H9 (cell line): ENCODE results near the gene COA7. TPM values are rescaled to one million over a fixed set of nuclear protein-coding genes. Genes with fewer than 3 reads are reported as not detected.

Source experiments
- DNase-seq: peaks from one replicate; pipeline ENCODE4 v3.0.0-alpha.2; 2017
- H2AFZ ChIP-seq: one replicate; pipeline ENCODE4 v1.6.1; 2013; ENCODE audit warnings: mild to moderate bottlenecking, low read length, control low read depth, moderate library complexity
- H2AK5ac ChIP-seq: 2 replicates; pipeline ENCODE4 v1.6.1; 2013; ENCODE audit warnings: low read length, control low read depth, mixed read lengths; ENCODE audit not compliant: insufficient read length
- H2BK120ac ChIP-seq: one replicate; pipeline ENCODE4 v1.6.1; 2013; ENCODE audit warnings: low read depth, mild to moderate bottlenecking, low read length, control low read depth, inconsistent platforms; ENCODE audit not compliant: poor library complexity, severe bottlenecking
- H2BK12ac ChIP-seq: 2 replicates; pipeline ENCODE4 v1.6.1; 2013; ENCODE audit warnings: low read length, control low read depth, mixed read lengths, low read depth; ENCODE audit not compliant: insufficient read length
- H2BK15ac ChIP-seq: 2 replicates; pipeline ENCODE4 v1.6.1; 2013; ENCODE audit warnings: low read depth, low read length, control low read depth
- H2BK20ac ChIP-seq: one replicate; pipeline ENCODE4 v1.6.1; 2013; ENCODE audit warnings: low read depth, mild to moderate bottlenecking, low read length, control low read depth, inconsistent platforms; ENCODE audit not compliant: poor library complexity, severe bottlenecking
- H2BK5ac ChIP-seq: 2 replicates; pipeline ENCODE4 v1.6.1; 2013; ENCODE audit warnings: low read length, control low read depth, mixed read lengths; ENCODE audit not compliant: insufficient read length
- H3K14ac ChIP-seq: 2 replicates; pipeline ENCODE4 v1.6.1; 2013; ENCODE audit warnings: low read length, control low read depth; ENCODE audit not compliant: insufficient read depth
- H3K18ac ChIP-seq: 2 replicates; pipeline ENCODE4 v1.6.1; 2013; ENCODE audit warnings: low read depth, mild to moderate bottlenecking, mixed read lengths, low read length, control low read depth; ENCODE audit not compliant: insufficient read length
- H3K23ac ChIP-seq: 2 replicates; pipeline ENCODE4 v1.6.1; 2013; ENCODE audit warnings: low read length, control low read depth, mixed read lengths, low read depth; ENCODE audit not compliant: insufficient read length
- H3K23me2 ChIP-seq: 2 replicates; pipeline ENCODE4 v1.6.1; 2013; ENCODE audit warnings: low read depth, mild to moderate bottlenecking, mixed read lengths, low read length, control low read depth; ENCODE audit not compliant: insufficient read length, poor library complexity, severe bottlenecking
- H3K27ac ChIP-seq: 2 replicates; pipeline ENCODE4 v1.5.1; 2013; ENCODE audit warnings: low read length, control low read depth, mixed read lengths, low read depth; ENCODE audit not compliant: insufficient read length
- H3K27me3 ChIP-seq: 2 replicates; pipeline ENCODE4 v1.6.1; 2013; ENCODE audit warnings: low read length, control low read depth, inconsistent platforms; ENCODE audit not compliant: insufficient read depth
- H3K4ac ChIP-seq: 2 replicates; pipeline ENCODE4 v1.6.1; 2013; ENCODE audit warnings: low read depth, mild to moderate bottlenecking, control low read depth, inconsistent platforms, low read length, moderate library complexity
- H3K4me1 ChIP-seq: 2 replicates; pipeline ENCODE4 v1.6.1; 2013; ENCODE audit warnings: low read length, control low read depth, inconsistent platforms; ENCODE audit not compliant: insufficient read depth
- H3K4me2 ChIP-seq: 2 replicates; pipeline ENCODE4 v1.6.1; 2013; ENCODE audit warnings: low read length, control low read depth, mixed read lengths; ENCODE audit not compliant: insufficient read length, insufficient read depth
- H3K56ac ChIP-seq: 2 replicates; pipeline ENCODE4 v1.6.1; 2013; ENCODE audit warnings: low read depth, mild to moderate bottlenecking, mixed read lengths, low read length, control low read depth; ENCODE audit not compliant: insufficient read length
- H3K79me1 ChIP-seq: 2 replicates; pipeline ENCODE4 v1.6.1; 2013; ENCODE audit warnings: low read depth, mild to moderate bottlenecking, moderate library complexity, low read length, control low read depth, inconsistent platforms; ENCODE audit not compliant: insufficient read depth, poor library complexity, severe bottlenecking
- H3K79me2 ChIP-seq: 2 replicates; pipeline ENCODE4 v1.6.1; 2013; ENCODE audit warnings: low read length, control low read depth, inconsistent platforms; ENCODE audit not compliant: insufficient read depth
- H3K9ac ChIP-seq: 2 replicates; pipeline ENCODE4 v1.6.1; 2013; ENCODE audit warnings: low read length, control low read depth, mixed read lengths; ENCODE audit not compliant: insufficient read length; ENCODE audit errors: extremely low read depth
- H3K9me3 ChIP-seq: one replicate; pipeline ENCODE4 v1.6.1; 2013; ENCODE audit warnings: low read depth, low read length, inconsistent platforms; ENCODE audit not compliant: control insufficient read depth
- H3T11ph ChIP-seq: one replicate; pipeline ENCODE4 v1.6.1; 2013; ENCODE audit warnings: mild to moderate bottlenecking, low read length, control low read depth, inconsistent platforms
- H4K20me1 ChIP-seq: one replicate; pipeline ENCODE4 v1.6.1; 2013; ENCODE audit not compliant: control insufficient read depth, insufficient read length, insufficient read depth
- H4K5ac ChIP-seq: 2 replicates; pipeline ENCODE4 v1.6.1; 2013; ENCODE audit warnings: low read depth, mild to moderate bottlenecking, mixed read lengths, low read length, control low read depth; ENCODE audit not compliant: insufficient read length
- H4K8ac ChIP-seq: replicated peaks from 2 replicates; pipeline ENCODE4 v1.6.1; 2013; ENCODE audit warnings: low read length, control low read depth, mixed read lengths, low read depth; ENCODE audit not compliant: insufficient read length
- H4K91ac ChIP-seq: 2 replicates; pipeline ENCODE4 v1.6.1; 2013; ENCODE audit warnings: low read depth, mild to moderate bottlenecking, moderate library complexity, mixed read lengths, low read length, control low read depth; ENCODE audit not compliant: insufficient read length
- H3K27ac Mint-ChIP-seq, 3 experiments: 2 replicates in 2 of 3; 3 replicates in 1 of 3; pipeline ENCODE4 v1.8.0; 2020 to 2021; ENCODE audit warnings: mixed read lengths in 3 of 3, mild to moderate bottlenecking in 1 of 3, moderate library complexity in 1 of 3
- H3K27me3 Mint-ChIP-seq: 2 replicates; pipeline ENCODE4 v1.8.0; 2021; ENCODE audit warnings: low read depth, mild to moderate bottlenecking, moderate library complexity, mixed read lengths
- H3K36me3 Mint-ChIP-seq, 3 experiments: 2 replicates in 2 of 3; 3 replicates in 1 of 3; pipeline ENCODE4 v1.8.0; 2020 to 2021; ENCODE audit warnings: low read depth in 3 of 3, mixed read lengths in 3 of 3; ENCODE audit not compliant: insufficient read depth in 1 of 3
- H3K4me1 Mint-ChIP-seq, 2 experiments: 2 replicates each; pipeline ENCODE4 v1.8.0; 2020; ENCODE audit warnings: mixed read lengths in 2 of 2
- H3K4me3 Mint-ChIP-seq, 2 experiments: 2 replicates in 1 of 2; 3 replicates in 1 of 2; pipeline ENCODE4 v1.8.0; 2020 to 2021; ENCODE audit warnings: mild to moderate bottlenecking in 2 of 2, mixed read lengths in 2 of 2, moderate library complexity in 1 of 2
- H3K9me3 Mint-ChIP-seq, 2 experiments: 2 replicates in 1 of 2; 3 replicates in 1 of 2; pipeline ENCODE4 v1.8.0; 2020; ENCODE audit warnings: mild to moderate bottlenecking in 2 of 2, mixed read lengths in 2 of 2, moderate library complexity in 1 of 2
- WGBS: extraction: QIAGEN DNeasy Blood & Tissue Kit; methylation state at CpG from one replicate; pipeline ENCODE4 v1.1.7; 2013; ENCODE audit warnings: missing lambda C conversion rate, low lambda C conversion rate, mixed read lengths; ENCODE audit not compliant: insufficient read length; ENCODE audit errors: extremely low coverage; 5-methylcytosine and 5-hydroxymethylcytosine counted together
- total RNA-seq: library from RNA; stranded (reverse); gene quantifications from 2 replicates; pipeline ENCODE4 v1.2.1, GENCODE V29; 2021
- TF ChIP-seq, protein P1 (sequence below): fragments of 200-600 bp; sonication (generic); conservative IDR thresholded peaks from 3 replicates; pipeline ENCODE4 v1.8.0; 2021; ENCODE audit warnings: antibody characterized with exemption, mild to moderate bottlenecking

COA7 gene
- total RNA-seq, 1 experiment from 2014 or later: 69.1 TPM

DNA sequence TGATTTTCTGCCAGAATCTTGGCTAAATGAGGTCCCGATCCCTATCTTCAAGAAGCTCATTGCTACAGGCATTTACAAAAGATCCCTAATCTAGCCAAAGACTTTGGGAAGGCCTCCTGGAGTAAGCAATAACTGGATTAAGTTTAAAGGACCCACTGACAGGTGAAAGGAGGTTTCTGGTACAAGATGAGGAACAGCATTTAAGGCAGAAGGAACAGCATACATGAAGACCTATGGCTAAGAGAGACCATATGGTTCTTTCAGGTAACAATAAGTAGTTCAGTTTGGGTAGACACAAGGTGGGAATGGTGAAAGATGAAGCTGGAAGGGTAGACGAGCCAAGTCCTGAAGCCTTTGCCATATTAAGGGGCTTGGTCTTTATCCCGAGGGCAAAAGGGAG lies 37.3 kb downstream of the COA7 start:
- no peak overlapping the region for H3K4ac ChIP-seq
- H2BK12ac ChIP-seq: no peak overlapping the region
- H3K27me3 ChIP-seq: no peaks in the 10 kb centered on the region; the same call in 1 of the 2 replicates
- H3K27me3 Mint-ChIP-seq: no peaks in the 10 kb centered on the region
- no peak overlapping the region for H2AFZ ChIP-seq
- no peak overlapping the region; a peak in 1 of 5 replicates for H3K4me3 Mint-ChIP-seq
- H4K20me1 ChIP-seq: no peaks in the 10 kb centered on the region
- H3K14ac ChIP-seq: no peak overlapping the region
- no peak overlapping the region for H3K27ac ChIP-seq
- no peak overlapping the region for H2BK15ac ChIP-seq
- H3K79me1 ChIP-seq: no peaks in the 10 kb centered on the region
- H3K27ac Mint-ChIP-seq: peak overlapping the region in 1 of 3 experiments; percentile 98; a peak in 2 of 7 replicates
- no peaks in the 10 kb centered on the region for H3K9me3 Mint-ChIP-seq
- peaks cover 3% of the 10 kb centered on the region for H3K23me2 ChIP-seq
- H2BK5ac ChIP-seq: no peak overlapping the region
- no peak overlapping the region for H3K9ac ChIP-seq
- TF ChIP-seq, protein P1, sequence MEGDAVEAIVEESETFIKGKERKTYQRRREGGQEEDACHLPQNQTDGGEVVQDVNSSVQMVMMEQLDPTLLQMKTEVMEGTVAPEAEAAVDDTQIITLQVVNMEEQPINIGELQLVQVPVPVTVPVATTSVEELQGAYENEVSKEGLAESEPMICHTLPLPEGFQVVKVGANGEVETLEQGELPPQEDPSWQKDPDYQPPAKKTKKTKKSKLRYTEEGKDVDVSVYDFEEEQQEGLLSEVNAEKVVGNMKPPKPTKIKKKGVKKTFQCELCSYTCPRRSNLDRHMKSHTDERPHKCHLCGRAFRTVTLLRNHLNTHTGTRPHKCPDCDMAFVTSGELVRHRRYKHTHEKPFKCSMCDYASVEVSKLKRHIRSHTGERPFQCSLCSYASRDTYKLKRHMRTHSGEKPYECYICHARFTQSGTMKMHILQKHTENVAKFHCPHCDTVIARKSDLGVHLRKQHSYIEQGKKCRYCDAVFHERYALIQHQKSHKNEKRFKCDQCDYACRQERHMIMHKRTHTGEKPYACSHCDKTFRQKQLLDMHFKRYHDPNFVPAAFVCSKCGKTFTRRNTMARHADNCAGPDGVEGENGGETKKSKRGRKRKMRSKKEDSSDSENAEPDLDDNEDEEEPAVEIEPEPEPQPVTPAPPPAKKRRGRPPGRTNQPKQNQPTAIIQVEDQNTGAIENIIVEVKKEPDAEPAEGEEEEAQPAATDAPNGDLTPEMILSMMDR: no peak
- H4K5ac ChIP-seq: no peak overlapping the region
- no peaks in the 10 kb centered on the region for H3K36me3 Mint-ChIP-seq
- H4K91ac ChIP-seq: peak overlapping the region; percentile 26
- H4K8ac ChIP-seq: no peak overlapping the region
- no peak overlapping the region for H3K56ac ChIP-seq
- no peaks in the 10 kb centered on the region for H3K79me2 ChIP-seq
- no peak overlapping the region for H3K23ac ChIP-seq
- no peaks in the 10 kb centered on the region for H3K9me3 ChIP-seq
- H2AK5ac ChIP-seq: no peak overlapping the region
- H2BK20ac ChIP-seq: no peak overlapping the region
- no peak overlapping the region for H2BK120ac ChIP-seq
- H3K4me1 ChIP-seq: peaks cover 3% of the 10 kb centered on the region; the same call in 1 of the 2 replicates
- no peak overlapping the region for H3K4me2 ChIP-seq
- WGBS: no CpG with 5 or more reads among the region's 3 CpGs
- peaks cover 39 to 56% of the 10 kb centered on the region in 2 experiments for H3K4me1 Mint-ChIP-seq
- H3K18ac ChIP-seq: no peak overlapping the region
- no peak overlapping the region for H3T11ph ChIP-seq
- DNase-seq: no peak
